ENCODE data around the gene PRPH2. TPM values are rescaled to one million over a fixed set of nuclear protein-coding genes. Genes with fewer than 3 reads are reported as not detected.
A peak's percentile ranks its signal among the peaks of the same experiment; 100 is the strongest.

The PRPH2 gene, protein sequence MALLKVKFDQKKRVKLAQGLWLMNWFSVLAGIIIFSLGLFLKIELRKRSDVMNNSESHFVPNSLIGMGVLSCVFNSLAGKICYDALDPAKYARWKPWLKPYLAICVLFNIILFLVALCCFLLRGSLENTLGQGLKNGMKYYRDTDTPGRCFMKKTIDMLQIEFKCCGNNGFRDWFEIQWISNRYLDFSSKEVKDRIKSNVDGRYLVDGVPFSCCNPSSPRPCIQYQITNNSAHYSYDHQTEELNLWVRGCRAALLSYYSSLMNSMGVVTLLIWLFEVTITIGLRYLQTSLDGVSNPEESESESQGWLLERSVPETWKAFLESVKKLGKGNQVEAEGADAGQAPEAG
- polyA plus RNA-seq: under 1 TPM; 0.54 to 0.77 (median 0.67) TPM

- WGBS, 3 donors: 81 to 92% (median 91%) methylated on average over 6 of the region's 6 CpGs
- H3K27ac ChIP-seq (ENCODE audit: low read depth, low read length): no peak within 1 kb of the TSS
Observed at GRCh38 chr6:42722497-42722896, at the start of gene PRPH2. PRPH2 (minus strand) TSS chr6:42722597; CDS start chr6:42722334, 263 bp downstream.

GRCh38 chr6:42771741-42772100 lies 49.3 kb upstream of the PRPH2 start:
- H3K27ac ChIP-seq (ENCODE audit: low read depth, low read length): no peak overlapping the region
- WGBS, 3 donors: 38 to 57% (median 55%) methylated on average over 3 of the region's 3 CpGs

DNA sequence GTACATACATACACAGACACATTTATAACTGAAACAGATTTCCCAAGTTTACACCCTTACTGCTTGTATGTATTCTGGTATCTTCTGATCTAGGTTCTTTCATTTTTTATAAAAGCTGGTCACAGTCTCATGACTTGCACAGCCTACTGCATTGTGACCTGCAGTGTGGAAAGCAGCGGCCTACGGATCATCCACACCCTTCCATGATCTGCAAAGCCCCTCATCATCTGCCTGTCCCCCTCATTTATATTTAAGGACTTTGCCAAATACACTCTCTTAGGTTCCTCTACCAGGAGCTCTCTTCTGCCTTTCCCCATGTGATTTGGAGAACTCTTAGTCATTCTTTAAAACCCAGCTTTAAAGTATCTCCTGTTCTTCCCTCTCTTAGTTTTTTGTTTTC lies 47.4 kb upstream of the PRPH2 start:
- no peak overlapping the region for H3K27ac ChIP-seq (ENCODE audit: low read depth, low read length)
- 88 to 97% (median 96%) methylated on average over 2 of the region's 2 CpGs for WGBS, 3 donors

- no peak overlapping the region for H3K27ac ChIP-seq (ENCODE audit: low read depth, low read length)
- 96 to 99% (median 96%) methylated on average over 4 of the region's 4 CpGs for WGBS, 3 donors
Observed at GRCh38 chr6:42769051-42769450, 46.7 kb upstream of the PRPH2 start.

DNA sequence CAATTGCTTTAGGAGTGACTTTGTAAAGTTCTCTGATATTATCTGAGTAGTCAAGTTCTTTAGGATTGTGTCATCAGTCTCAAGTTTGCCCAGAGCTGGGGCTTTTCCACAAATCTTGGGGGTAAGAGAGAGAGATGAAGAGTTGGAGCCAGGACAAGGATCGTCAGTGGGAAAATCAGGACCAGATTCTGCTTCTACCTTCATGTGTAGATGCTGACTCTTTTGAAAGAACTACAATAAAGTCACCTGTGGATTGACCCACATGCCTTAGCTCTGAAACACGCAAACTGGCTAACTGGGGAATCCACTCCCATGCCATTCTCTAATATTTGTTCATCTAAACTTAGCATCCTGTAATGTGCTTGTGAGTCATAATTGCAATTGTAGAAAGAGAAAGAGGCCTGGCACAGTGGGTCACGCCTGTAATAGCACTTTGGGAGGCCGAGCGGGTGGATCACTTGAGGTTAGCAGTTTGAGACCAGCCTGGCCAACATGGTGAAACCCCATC lies 43.8 kb upstream of the PRPH2 start:
- 93 to 97% (median 97%) methylated on average over 5 of the region's 5 CpGs for WGBS, 3 donors
- H3K27ac ChIP-seq (ENCODE audit: low read depth, low read length): no peak overlapping the region

- 79 to 85% (median 83%) methylated on average over 9 of the region's 9 CpGs for WGBS, 3 donors
- no peak overlapping the region for H3K27ac ChIP-seq (ENCODE audit: low read depth, low read length)
Observed at GRCh38 chr6:42764911-42765648, 42.7 kb upstream of the PRPH2 start.

GRCh38 chr6:42762950-42763349 lies 40.6 kb upstream of the PRPH2 start:
- no peak overlapping the region for H3K27ac ChIP-seq (ENCODE audit: low read depth, low read length)
- WGBS, 3 donors: 74 to 85% (median 76%) methylated on average over 3 of the region's 3 CpGs

GRCh38 chr6:42762426-42762859 lies 40.0 kb upstream of the PRPH2 start:
- WGBS, 3 donors: 77 to 93% (median 92%) methylated on average over 3 of the region's 3 CpGs
- H3K27ac ChIP-seq (ENCODE audit: low read depth, low read length): no peak overlapping the region

GRCh38 chr6:42761287-42762067 lies 39.1 kb upstream of the PRPH2 start:
- WGBS, 3 donors: 73 to 81% (median 79%) methylated on average over 8 of the region's 8 CpGs
- no peak overlapping the region for H3K27ac ChIP-seq (ENCODE audit: low read depth, low read length)

DNA sequence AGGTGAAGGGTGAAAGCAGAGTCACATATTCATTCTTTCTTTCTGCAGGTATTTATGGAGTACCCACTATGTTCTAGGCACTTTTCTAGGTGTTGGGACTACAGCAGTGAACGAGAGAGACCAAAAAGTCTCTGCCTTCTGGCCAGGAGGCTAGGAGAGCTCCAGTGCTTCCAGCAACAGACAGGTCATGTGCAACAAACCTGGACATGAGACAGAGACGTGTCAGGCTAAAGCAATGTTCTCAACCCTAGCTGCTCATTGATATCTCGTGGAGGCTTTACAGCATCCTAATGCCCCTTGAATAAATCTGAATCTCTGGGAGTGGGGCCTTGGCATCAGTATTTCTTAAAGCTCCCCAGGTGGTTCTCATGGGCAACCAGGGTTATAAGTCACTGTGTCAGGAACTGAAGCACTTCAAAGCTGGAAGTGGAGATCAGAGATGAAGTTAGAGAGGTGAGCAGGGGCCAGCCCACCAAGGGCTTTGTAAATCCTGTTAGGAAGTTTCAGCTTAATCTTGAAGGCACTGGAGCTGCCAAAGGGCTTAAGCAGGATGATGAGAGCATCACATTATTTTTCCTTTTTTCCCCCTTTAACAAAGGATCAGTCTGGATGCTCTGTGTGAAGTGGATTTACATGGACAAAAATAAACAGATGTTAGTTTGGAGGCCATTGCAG lies 36.5 kb upstream of the PRPH2 start:
- no peak overlapping the region for H3K27ac ChIP-seq (ENCODE audit: low read depth, low read length)
- WGBS, 3 donors: 93 to 96% (median 95%) methylated on average over 3 of the region's 3 CpGs

- WGBS, 3 donors: 90 to 98% (median 96%) methylated on average over 7 of the region's 7 CpGs
Observed at GRCh38 chr6:42756722-42757121, 34.3 kb upstream of the PRPH2 start.

DNA sequence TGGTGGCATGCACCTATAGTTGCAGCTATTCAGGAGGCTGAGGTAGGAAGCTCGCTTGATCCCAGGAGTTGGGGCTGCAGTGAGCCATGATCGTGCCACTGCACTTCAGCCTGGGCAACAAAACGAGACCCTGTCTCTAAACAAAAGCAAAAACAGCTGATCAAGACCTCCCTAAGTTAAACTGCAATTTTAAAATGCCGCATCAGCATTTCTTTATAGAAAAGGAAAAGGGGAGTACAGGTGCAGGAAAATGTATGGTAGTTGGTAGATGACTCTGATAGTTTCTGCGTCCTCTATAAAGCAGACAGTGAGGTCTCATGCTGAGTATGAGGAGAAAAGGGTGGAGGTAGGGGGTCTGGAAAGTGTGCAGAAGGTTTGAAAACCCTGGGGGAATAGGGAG lies 32.4 kb upstream of the PRPH2 start:
- no peak overlapping the region for H3K27ac ChIP-seq (ENCODE audit: low read depth, low read length)
- 92 to 94% (median 93%) methylated on average over 5 of the region's 5 CpGs for WGBS, 3 donors

More at GRCh38 chr6:42756722-42757121, 34.3 kb upstream of the PRPH2 start:
- no peak overlapping the region for H3K27ac ChIP-seq (ENCODE audit: low read depth, low read length)

DNA sequence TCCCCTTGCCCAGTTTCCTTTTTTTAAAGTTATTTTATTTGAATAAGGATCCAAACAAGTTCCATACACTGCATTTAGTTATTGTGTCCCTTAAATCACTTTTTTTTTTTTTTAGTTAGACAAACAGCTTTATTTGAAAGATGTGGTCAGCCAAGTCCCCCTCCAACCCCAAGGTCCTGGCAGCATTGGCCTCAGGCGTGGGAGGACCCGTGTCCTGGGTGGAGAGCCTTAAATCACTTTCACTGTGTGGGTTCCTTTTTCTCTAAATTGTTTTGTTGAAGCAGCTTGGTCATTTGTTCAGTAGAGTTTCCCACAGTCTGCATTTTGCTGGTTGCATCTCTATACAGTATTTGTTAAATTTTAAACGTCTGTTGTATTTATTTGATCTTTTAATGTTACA lies 28.7 kb upstream of the PRPH2 start:
- no peak overlapping the region for H3K27ac ChIP-seq (ENCODE audit: low read depth, low read length)
- 63 to 88% (median 64%) methylated on average over 3 of the region's 3 CpGs for WGBS, 3 donors

- no peak overlapping the region for H3K27ac ChIP-seq (ENCODE audit: low read depth, low read length)
Observed at GRCh38 chr6:42748203-42748898, 26.0 kb upstream of the PRPH2 start.

DNA sequence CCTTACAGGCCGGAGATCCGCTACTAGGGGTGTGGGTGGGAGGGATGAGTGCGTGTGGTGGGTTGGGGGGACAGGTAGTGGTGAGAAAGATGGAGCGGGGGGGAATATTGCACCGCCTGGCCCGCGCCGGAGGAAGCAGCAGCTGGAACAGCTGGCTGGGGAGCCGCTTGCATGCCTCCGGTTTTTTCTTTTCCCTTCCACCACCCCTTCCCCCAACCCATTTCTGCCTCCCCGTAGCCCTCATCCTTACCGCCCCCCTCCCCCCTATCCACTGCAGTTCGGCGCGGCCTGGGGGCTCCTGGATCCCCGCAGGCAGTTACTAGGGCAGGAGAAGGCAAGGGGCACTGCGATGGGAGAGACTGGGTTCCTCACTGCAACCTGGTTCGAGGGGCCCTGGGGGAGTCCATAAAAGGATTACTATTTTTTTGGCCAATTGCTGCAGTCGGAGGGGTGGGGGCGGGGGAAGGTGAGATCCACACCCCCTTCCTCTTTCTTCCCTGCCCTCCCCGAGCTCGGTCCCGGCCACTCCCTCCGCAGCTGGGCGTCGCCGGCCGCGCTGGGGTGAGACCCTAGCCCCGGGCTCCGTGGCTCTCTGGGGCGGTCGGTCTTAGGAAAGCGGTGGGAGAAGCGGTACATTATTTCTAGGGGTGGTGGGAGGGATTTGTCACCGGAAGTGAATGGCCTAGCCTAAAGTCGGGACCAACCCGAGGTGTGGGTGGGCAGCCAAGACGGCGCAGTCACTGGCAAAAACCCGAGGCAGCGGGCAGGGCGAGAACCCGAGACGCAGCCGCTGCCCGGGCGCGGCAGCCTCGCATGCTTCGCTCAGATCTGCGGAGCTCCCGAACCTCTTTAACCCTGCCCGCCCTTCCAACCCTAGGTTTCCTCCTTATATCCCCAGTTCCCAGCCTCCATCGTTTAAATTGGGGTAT lies 24.3 kb upstream of the PRPH2 start:
- WGBS, 3 donors: 0 to 1% (median 0%) methylated on average over 50 to 55 of the region's 55 CpGs

More at GRCh38 chr6:42748203-42748898, 26.0 kb upstream of the PRPH2 start:
- WGBS, 3 donors: 34 to 67% (median 63%) methylated on average over 8 of the region's 8 CpGs

DNA sequence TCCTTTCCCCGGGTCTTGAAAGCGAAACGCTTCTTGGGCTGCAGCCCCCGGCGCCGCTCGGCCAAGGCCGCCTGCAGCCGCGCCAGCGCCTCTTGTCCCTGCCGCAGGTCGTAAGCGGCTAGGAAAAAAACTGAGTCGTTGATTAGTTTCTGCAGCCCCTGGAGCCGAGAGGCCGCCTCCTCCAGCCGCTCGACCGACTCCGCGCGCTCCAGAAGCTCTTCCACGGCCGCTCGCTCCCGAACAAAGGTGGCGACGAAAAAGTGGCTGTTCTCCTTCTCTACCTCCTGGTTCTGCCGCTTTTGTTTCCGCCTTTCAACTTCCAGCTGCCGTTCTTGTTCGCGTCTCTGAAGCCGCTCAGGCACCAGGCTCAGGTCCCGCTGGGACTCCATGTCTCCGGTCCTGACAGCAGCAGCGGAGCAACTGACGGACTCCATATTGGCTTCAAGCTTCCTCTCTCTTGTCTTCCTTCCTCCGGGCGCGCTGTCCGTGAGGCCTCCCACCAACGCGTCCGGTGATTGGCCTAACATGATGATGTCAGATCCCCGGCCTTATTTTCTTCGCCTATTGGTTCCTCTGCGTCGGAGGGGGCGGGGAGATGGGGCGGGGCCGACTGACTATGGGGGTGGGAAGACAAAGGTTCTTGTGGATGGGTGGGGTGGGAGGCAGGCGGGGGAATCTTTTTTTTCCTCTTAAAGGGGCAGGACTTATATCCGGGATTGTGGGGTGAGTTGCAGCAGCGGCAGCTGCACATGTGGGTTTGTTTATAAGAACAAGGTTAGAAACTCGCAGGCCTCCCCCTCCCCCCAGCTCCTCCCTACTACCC lies 23.5 kb upstream of the PRPH2 start, which contains the start of gene TBCC:
Gene TBCC (minus strand): TSS at position 464 of the 823 bp plus-strand sequence. CDS start 30 bp downstream, at position 434.
- 0 to 1% (median 1%) methylated on average over 54 to 57 of the region's 57 CpGs for WGBS, 3 donors
- H3K27ac ChIP-seq (ENCODE audit: low read depth, low read length): peak within 1 kb of the TSS; percentile 91

More for the DNA sequence above, 24.3 kb upstream of the PRPH2 start:
- peak overlapping the region; percentile 91 for H3K27ac ChIP-seq (ENCODE audit: low read depth, low read length)
